Stimulated activated CD8-positive, alpha-beta memory T cell treated with anti-CD3 and anti-CD28 coated beads, Interleukin-7, amount 100 ng/mL, for 1 hour (primary cell): Measurements from ENCODE around the gene OR2B2.

Experiments used
- DNase-seq, 2 donors: peaks; one replicate each; pipeline ENCODE4 v3.0.0-alpha.2; 2020; ENCODE audit warnings: low read depth in 2 of 2

The OR2B2 gene

DNA sequence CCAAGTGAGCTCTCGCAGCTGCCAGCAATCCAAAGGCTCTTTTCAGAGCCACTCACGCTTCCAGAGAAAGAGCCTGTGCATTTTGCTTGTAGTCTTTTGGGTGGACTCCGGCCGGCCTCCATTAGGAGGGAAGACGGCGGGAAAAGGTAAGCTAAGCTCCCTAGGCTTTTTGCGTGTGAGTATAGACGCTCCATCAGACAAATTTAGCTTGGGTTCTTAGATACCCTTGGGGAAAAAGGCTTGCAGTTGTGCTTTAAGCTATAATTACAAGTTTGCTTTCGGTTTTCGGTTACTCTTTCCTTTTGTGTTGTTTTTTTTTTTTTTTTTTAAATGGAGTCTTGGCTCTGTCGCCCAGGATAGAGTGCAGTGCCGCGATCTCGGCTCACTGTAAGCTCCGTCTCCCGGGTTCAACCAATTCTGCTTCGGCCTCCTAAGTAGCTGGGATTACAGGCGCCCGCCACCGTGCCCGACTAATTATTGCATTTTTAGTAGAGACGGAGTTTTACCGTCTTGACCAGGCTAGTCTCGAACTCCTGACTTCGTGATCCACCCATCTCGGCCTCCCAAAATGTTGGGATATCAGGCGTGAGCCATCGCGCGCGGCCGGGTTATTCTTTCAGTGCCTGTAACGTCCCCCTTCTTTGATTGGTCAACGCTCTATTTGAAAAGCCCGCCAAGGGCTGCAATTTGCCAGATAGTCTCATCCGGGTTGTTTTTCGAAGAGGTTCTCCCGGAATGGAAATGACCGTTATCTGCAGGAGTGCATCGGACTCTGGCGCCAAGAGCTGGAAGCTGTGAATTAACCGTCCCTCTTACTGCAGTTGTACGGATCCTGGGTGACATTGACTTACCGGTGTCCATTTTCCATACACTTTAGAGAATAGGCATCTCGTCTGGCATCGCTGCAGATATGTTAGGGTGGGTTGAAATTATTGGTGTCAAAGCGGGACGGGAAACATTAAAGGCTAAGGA, 18.1 kb downstream of the OR2B2 start:
- peak; percentile 48 to 55 for DNase-seq

DNA sequence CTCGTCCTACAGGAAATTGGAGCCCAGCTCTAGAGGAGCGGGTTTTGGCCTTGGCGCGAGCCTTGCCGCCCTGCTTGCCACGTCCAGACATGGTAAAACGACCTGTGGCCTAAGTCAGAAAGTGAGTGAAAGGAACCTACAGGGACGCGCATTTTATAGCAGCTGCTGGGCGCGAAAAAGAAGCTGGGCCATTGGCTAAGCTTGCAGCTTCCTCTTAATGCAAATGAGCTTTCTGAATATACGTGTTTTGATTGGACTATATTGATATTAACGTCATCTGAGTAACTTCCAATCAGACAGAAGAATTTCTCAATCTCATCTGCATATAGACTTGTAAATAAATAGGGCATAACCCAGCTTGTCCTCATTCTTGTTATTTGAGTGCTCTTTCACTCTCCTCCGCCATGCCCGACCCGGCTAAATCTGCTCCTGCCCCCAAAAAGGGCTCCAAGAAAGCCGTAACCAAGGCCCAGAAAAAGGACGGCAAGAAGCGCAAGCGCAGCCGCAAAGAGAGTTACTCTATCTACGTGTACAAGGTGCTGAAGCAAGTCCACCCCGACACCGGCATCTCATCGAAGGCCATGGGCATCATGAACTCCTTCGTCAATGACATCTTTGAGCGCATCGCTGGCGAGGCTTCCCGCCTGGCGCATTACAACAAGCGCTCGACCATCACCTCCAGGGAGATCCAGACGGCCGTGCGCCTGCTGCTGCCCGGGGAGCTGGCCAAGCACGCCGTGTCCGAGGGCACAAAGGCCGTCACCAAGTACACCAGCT, 18.9 kb downstream of the OR2B2 start:
- peak; percentile 58 to 68 for DNase-seq

- no peak for DNase-seq
Measured at GRCh38 chr6:27892649-27893058, 19.5 kb downstream of the OR2B2 start.

GRCh38 chr6:27891320-27891875, 20.8 kb downstream of the OR2B2 start:
- no peak for DNase-seq

- DNase-seq = peak in 1 of 2 donors; percentile 39
Measured at GRCh38 chr6:27890445-27891319, 21.5 kb downstream of the OR2B2 start.

GRCh38 chr6:27889628-27890444, 22.4 kb downstream of the OR2B2 start:
- no peak for DNase-seq

DNA sequence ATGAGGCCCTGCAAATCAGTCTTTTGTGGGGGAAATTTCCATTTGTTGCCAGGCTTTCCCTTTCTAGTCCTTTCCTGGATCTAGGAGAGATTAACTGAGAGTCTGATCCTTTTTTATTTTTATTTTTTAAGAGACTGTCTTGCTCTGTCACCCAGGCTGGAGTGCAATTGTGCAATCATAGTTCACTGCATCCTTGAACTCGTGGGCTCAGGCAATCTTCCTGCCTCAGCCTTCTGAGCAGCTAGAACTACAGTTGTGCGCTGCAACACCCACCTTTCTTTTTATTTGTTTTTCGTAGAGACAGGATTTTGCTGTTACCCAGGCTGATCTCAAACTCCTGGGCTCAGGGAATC, 22.9 kb downstream of the OR2B2 start:
- DNase-seq = no peak

- no peak for DNase-seq
Measured at GRCh38 chr6:27888566-27888965, 23.6 kb downstream of the OR2B2 start.

GRCh38 chr6:27886073-27886472, 26.1 kb downstream of the OR2B2 start:
- no peak for DNase-seq

DNA sequence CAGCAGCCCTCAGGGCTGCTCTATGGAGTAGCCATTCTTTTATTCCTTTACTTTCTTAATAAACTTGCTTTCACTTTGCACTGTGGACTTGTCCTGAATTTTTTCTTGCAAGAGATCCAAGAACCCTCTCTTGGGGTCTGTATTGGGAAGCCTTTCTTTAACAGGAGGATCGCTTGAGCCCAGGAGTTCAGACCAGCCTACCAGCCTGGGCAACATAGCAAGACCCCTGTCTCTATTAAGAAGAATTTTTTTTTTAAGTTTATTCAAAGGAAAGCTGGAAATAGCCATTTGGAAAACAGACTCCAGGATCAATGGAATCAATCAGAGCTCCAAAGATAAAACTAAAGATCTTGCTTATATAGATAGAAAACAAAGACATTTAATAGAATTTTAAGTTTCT, 29.1 kb downstream of the OR2B2 start:
- DNase-seq = no peak

- DNase-seq = no peak
Measured at GRCh38 chr6:27882624-27883023, 29.6 kb downstream of the OR2B2 start.

GRCh38 chr6:27879837-27880236, 32.4 kb downstream of the OR2B2 start:
- no peak for DNase-seq

DNA sequence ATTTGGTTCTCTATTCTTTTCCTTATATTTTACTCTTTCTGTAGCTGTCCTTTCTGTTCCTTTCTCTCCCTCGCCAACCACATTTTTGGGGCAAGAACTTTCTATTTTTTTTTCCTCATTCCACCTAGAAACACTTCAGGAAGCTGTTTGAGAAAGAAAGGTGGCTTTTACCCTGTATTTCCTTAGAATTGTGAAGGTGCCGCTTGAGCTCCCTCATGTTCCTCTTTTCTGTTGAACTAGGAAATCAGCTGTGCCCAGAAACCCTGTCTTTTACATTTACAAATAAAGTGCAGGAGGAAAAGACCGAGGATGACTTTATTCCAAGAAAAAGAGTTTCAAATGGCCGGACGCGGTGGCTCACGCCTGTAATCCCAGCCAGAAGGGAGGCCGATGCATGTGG, 38.2 kb downstream of the OR2B2 start:
- DNase-seq = no peak

- no peak for DNase-seq
Measured at GRCh38 chr6:27873021-27873940, 38.9 kb downstream of the OR2B2 start.

DNA sequence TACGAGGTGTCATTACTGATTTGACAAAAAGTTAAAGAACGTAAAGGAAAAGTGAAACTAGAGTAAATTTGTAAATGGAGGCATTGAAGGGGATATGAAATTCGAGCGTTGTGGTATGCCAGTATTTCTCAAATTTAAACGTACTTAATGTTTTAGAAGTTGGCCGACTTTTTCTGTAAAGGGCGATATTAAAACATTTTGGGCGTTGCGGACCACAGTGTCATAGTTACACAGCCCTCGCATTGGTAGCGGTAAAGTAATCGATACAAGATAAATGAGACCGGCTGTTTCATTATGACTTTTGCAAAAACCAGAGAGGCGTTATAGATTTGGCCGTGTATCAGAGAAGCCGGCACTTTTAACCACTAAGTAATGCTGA, 39.6 kb downstream of the OR2B2 start:
- no peak for DNase-seq

DNA sequence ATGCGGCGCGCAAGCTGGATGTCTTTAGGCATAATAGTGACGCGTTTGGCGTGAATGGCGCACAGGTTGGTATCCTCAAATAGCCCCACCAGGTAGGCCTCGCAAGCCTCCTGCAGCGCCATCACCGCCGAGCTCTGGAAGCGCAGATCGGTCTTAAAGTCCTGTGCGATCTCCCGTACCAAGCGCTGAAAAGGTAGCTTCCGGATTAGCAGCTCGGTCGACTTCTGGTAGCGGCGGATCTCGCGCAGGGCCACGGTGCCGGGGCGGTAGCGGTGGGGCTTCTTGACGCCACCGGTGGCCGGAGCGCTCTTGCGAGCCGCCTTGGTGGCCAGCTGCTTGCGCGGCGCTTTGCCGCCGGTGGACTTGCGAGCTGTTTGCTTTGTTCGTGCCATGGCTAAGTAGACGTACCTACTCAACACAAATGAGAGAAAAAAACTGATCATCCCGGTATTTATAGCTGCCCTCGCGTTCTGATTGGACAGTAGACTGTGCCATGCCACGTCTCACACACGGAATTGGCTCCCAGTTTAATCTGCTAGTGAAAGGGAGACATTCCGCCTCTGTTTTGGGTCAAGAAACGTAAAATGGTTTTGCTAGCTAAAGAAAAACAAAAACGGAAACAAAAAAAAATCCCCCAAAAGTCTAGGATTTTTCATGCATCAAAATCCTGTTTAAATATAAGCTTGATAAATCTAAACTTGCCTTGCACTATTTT, 40.1 kb downstream of the OR2B2 start:
- DNase-seq = peak in 1 of 2 donors; percentile 67

- no peak for DNase-seq
Measured at GRCh38 chr6:27870291-27870870, 41.8 kb downstream of the OR2B2 start.

GRCh38 chr6:27868311-27868710, 43.9 kb downstream of the OR2B2 start:
- no peak for DNase-seq

- no peak for DNase-seq
Measured at GRCh38 chr6:27867945-27868300, 44.3 kb downstream of the OR2B2 start.
